IgD-negative memory B cell (primary cell): Measurements from ENCODE around the gene PIK3R6. TPM values are rescaled to one million over a fixed set of nuclear protein-coding genes. Genes with fewer than 3 reads are reported as not detected.
A peak's percentile ranks its signal among the peaks of the same experiment; 100 is the strongest.

ENCODE experiments used
- H3K27ac Mint-ChIP-seq, 3 donors: one replicate each; pipeline ENCODE4 v1.8.0; 2020 to 2022; ENCODE audit warnings: mild to moderate bottlenecking in 3 of 3, mixed read lengths in 3 of 3, moderate library complexity in 1 of 3
- H3K27me3 Mint-ChIP-seq: one replicate; pipeline ENCODE4 v1.8.0; 2021; ENCODE audit warnings: mixed read lengths
- H3K36me3 Mint-ChIP-seq: one replicate; pipeline ENCODE4 v1.8.0; 2020; ENCODE audit warnings: mild to moderate bottlenecking, mixed read lengths
- H3K4me1 Mint-ChIP-seq, 3 donors: one replicate each; pipeline ENCODE4 v1.8.0; 2020 to 2022; ENCODE audit warnings: mixed read lengths in 3 of 3, mild to moderate bottlenecking in 1 of 3
- H3K4me3 Mint-ChIP-seq, 4 donors: one replicate each; pipeline ENCODE4 v1.8.0; 2020 to 2022; ENCODE audit warnings: mild to moderate bottlenecking in 4 of 4, mixed read lengths in 4 of 4, moderate library complexity in 3 of 4
- H3K9me3 Mint-ChIP-seq, 3 donors: one replicate each; pipeline ENCODE4 v1.8.0; 2020 to 2021; ENCODE audit warnings: mixed read lengths in 3 of 3, mild to moderate bottlenecking in 1 of 3
- polyA plus RNA-seq: library from polyadenylated mRNA; unstranded; fragments of 300-500 nt; fragmentation: Illumina TruSeq; gene quantifications from one replicate; pipeline ENCODE4 v1.2.3, GENCODE V29; 2021

The PIK3R6 gene
- polyA plus RNA-seq, 1 donor from 2014 or later = 7.7 TPM

DNA sequence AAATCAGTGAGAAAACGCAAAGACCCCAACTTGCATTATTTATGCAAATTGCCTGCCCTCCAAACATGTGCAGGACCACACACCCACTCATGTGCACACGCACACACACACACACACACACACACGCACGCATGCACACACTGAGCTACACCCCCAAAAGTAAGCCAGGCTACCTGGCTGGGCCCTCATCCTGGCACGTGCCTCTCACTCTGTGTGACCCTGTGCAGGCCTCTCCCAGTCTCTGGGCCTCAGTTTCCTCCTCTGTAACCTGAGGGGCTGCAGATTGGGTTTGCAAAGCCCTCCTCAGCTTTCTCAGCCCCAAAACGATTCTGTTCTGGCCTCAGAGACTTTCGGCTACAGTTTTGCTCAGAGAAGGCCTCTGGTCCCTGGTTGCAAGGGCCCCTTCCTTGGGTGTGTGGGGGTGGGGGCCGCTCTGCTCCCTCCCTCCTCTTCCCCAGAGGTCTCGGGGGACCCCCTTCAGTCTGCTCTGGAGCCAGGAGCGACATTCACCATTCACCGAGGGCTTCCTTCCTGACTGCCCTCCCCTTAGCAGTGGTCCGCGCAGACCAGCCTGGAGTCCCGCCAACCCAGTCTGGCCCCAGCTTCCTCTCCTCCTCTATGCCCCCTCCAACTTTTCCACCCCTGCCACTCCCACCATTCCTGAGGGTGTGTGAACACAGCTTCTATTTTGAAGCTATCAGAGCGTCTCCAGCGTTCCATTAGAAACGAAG lies 5.4 kb upstream of the PIK3R6 start:
- Mint-ChIP-seq H3K4me3 (no peak overlapping the region), H3K36me3 (peaks cover 5% of the 10 kb centered on the region), H3K27ac (peak overlapping the region; percentile 23 to 62 (median 50)), H3K27me3 (no peaks in the 10 kb centered on the region), H3K4me1 (peaks cover 3 to 15% (median 10%) of the 10 kb centered on the region in 3 donors), H3K9me3 (peaks cover 0 to 1% (median 0%) of the 10 kb centered on the region in 3 donors)

DNA sequence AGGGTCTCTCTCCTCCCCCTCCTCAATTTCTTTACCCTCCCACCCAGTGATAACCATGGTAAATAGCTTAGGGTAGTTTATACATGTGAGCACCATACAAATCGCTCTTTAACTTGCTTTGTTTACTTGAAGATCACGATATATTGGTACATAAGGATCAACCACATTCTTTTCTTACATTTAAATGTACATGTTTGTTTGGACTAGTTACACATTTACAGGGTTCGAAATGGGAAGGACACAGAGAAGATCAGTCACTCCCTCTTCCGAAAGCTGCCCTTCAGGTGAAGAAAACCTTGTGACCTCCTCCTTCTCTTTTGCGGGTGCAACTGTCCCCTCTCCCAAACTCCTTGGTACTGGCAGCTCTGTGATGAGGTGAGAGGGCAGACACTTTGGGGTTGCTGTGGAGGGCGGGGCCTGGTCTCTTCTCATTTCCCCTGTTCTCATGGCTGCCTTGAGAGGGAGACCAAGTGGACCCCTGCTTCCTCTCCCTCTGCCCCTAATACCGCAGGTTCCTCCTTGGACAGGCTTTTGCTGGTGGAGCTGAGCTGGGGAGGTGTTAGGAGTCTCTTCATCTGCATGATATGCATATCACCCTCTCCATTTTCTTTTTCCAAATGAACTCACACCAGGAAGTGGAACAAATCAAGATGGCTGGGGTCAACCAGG lies 4.7 kb upstream of the PIK3R6 start:
- H3K9me3 Mint-ChIP-seq = peaks cover 0 to 1% (median 0%) of the 10 kb centered on the region in 3 donors
- H3K4me1 Mint-ChIP-seq = peaks cover 10 to 18% (median 16%) of the 10 kb centered on the region in 3 donors
- no peaks in the 10 kb centered on the region for H3K27me3 Mint-ChIP-seq
- peaks cover 5% of the 10 kb centered on the region for H3K36me3 Mint-ChIP-seq
- no peak overlapping the region for H3K4me3 Mint-ChIP-seq
- peak overlapping the region in 2 of 3 donors; percentile 23 to 27 for H3K27ac Mint-ChIP-seq

DNA sequence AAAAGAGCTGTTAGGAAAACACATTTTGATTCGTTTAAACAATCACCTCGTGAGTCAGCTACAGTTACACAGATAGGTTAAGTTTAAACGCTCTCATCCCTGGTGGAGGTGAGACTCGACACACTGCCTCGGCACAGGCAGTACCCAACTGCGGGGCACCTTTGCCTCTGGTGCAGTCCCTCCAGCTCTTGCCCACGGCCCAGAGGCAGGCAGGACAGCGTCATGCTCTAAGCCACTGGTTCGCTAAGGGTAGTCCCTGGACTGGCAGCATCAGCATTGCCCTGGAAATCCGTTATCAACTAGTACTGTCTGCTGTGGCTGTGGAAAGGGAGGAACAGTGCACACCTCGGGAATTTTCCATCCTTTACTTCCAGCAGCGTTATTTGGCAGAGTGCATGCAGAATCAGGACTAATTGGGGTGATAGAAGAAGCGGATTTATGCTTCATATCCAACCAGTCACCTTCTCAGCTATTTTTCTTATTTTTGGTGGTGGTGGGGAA lies 3.7 kb upstream of the PIK3R6 start:
- H3K9me3 Mint-ChIP-seq = peaks cover 0 to 1% (median 0%) of the 10 kb centered on the region in 3 donors
- H3K36me3 Mint-ChIP-seq = peaks cover 2% of the 10 kb centered on the region
- H3K4me3 Mint-ChIP-seq = no peak overlapping the region
- H3K27me3 Mint-ChIP-seq = no peaks in the 10 kb centered on the region
- no peak overlapping the region for H3K27ac Mint-ChIP-seq
- peaks cover 17 to 24% (median 21%) of the 10 kb centered on the region in 3 donors for H3K4me1 Mint-ChIP-seq

DNA sequence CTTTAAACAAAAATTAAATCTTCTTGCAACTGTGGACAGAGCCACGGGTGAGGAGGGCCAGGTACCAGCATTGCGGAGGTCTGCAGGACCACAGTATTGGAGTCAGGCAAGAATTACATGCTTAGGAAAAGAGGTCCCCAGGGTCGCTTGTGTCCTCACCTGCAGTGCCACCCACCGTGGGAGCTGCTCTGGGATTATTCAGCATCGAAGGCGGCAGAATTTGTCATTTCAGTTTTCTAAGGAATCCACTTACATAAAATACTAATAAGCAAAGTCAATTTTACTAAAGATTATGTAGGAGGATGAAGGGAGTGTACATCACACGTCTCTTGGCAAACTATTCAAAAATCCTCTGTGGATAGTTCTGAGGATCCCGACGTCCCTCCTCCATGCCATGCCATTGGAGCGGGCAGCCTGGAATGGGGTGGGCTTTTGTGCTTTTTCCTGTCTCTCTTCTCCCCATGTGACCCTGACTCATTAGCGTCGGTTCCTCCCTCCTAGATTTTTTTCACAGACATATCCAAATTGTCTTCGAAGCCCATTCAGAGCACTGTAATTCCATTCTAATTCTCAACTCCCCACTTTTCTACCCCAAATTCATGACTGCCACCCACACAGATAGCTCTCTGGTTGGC lies 3.0 kb upstream of the PIK3R6 start:
- peaks cover 17 to 24% (median 21%) of the 10 kb centered on the region in 3 donors for H3K4me1 Mint-ChIP-seq
- H3K9me3 Mint-ChIP-seq = peaks cover 0 to 1% (median 0%) of the 10 kb centered on the region in 3 donors
- H3K27ac Mint-ChIP-seq = no peak overlapping the region
- H3K27me3 Mint-ChIP-seq = no peaks in the 10 kb centered on the region
- H3K36me3 Mint-ChIP-seq = peaks cover 2% of the 10 kb centered on the region
- H3K4me3 Mint-ChIP-seq = no peak overlapping the region

DNA sequence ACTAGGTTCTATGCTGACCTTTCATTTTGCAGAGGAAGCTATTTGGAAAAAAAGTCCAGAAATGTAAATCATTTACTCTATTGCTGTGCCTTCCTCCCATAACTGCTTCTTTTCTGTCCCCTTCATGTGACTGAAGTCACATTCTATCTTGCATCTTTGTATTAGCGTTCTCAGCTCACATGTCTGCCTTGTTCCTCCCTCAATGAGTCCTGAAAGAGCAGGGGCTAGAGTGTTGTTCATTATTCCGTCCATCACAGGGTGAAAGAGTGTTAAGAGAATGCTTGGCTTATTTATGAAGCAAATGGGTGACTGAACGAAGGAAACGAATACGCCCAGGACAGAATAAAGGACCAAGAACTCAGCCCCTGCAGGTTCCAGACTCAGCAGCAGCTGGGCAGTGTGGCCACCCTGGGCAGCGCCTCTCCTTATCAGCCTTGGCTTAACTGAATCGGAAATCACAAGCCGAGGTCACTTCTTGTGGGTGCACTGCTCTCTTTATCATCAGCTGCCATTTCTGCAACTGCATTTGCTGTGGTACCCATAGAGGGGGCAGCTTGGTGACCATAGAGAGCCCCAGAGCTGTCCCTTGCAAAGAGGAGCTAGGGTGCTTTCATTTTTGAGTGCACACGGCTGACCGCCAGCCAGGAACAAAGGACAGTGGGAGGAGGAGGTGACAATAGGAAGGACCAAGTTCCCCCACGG lies 1.8 kb upstream of the PIK3R6 start:
- H3K36me3 Mint-ChIP-seq = no peaks in the 10 kb centered on the region
- H3K27me3 Mint-ChIP-seq = no peaks in the 10 kb centered on the region
- peaks cover 0 to 1% (median 0%) of the 10 kb centered on the region in 3 donors for H3K9me3 Mint-ChIP-seq
- peaks cover 17 to 27% (median 19%) of the 10 kb centered on the region in 3 donors for H3K4me1 Mint-ChIP-seq
- peak overlapping the region in 1 of 3 donors; percentile 43 for H3K27ac Mint-ChIP-seq
- H3K4me3 Mint-ChIP-seq = peak overlapping the region in 1 of 4 donors; percentile 3

DNA sequence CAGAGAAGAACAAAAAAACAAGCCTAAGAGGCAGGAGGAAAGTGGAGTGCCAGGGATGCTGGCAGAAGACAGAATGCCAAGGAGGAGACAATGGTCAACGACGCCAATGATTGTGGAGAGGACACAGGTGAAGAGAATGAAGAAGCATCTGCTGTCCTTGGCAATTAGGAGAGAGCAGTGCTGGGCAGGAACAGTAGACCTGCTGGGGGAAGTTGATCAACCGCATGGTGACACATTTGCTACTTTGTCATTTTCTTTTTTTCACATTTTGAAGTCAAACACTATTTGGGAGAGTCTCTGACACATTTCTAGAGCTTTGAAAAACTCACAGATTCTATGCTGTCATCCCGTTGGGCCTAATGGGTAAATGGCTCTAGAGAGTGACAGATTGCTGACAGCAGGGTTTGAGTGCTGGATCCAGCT lies 1.1 kb upstream of the PIK3R6 start:
- Mint-ChIP-seq H3K27me3 (no peaks in the 10 kb centered on the region), H3K27ac (peak overlapping the region in 1 of 3 donors; percentile 54), H3K36me3 (no peaks in the 10 kb centered on the region), H3K9me3 (peaks cover 0 to 1% (median 0%) of the 10 kb centered on the region in 3 donors), H3K4me1 (peaks cover 17 to 24% (median 18%) of the 10 kb centered on the region in 3 donors), H3K4me3 (peak overlapping the region; percentile 3 to 63 (median 46))

DNA sequence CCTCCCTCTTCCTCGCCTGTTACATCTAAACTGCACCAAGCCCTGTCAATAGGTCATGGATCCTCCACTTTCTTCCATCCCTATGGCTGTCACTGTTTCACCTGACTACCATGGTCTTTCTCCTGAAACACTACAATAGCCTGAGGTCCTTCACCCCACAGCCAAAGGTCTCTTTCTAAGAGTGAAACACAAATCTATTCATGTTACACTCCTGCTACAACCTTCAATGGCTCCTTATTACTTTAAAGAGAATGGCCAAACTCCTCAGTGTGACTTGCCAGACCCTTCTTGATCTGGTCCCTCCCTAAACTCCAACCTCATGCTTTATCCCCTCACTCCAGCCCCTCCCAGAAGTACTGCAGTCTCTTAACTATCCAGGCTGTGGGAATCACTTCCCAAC lies 618 bp upstream of the PIK3R6 start:
- Mint-ChIP-seq H3K27ac (peak overlapping the region in 1 of 3 donors; percentile 54), H3K27me3 (no peaks in the 10 kb centered on the region), H3K4me1 (peaks cover 17 to 24% (median 18%) of the 10 kb centered on the region in 3 donors), H3K9me3 (peaks cover 0 to 1% (median 0%) of the 10 kb centered on the region in 3 donors), H3K36me3 (no peaks in the 10 kb centered on the region), H3K4me3 (peak overlapping the region; percentile 62 to 97 (median 90))

DNA sequence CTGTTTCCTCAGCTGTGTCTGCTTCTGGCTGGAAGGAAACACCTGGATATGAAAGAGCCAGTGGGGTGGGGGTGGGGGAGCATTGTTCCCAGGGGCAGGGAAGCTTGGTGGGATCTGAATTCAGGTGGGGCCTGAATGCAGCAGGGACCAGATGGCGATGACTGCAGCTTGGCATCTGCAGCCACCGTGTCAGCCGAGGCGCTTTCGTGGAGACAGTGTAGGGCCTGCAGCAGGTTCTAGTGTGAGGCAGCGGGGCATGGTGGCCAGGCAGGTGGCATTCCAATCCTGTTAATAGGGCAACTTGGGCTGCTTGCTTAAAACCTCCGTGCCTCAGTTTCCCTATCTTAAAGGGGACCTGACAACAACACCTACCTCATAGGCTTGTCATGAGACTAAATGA lies 1.7 kb downstream of the PIK3R6 start:
- Mint-ChIP-seq H3K9me3 (peaks cover 0 to 1% (median 0%) of the 10 kb centered on the region in 3 donors), H3K27ac (no peak overlapping the region)

DNA sequence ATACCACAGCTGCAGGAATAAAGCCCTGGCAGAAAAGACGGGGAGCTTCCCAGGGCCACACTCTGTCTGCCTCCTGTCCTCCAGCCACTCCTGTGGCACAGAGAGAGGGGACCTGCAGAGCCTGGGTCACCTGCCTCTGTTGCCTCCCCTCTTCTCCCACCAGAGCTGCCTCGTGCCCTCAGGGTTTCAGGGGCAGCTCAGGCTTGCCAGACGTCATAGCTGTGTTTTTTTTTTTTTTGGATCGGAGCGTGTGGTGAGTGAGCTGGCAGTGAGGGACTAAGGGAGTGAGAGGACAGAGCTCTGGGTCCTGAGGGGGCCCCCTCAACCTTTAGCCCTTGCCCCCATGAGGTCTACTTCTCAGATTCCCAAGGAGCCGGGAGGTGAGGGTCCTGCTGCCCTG lies 2.1 kb downstream of the PIK3R6 start:
- no peaks in the 10 kb centered on the region for H3K27me3 Mint-ChIP-seq
- H3K9me3 Mint-ChIP-seq = no peaks in the 10 kb centered on the region
- H3K4me1 Mint-ChIP-seq = peaks cover 25 to 36% (median 31%) of the 10 kb centered on the region in 3 donors
- H3K4me3 Mint-ChIP-seq = no peak overlapping the region
- H3K36me3 Mint-ChIP-seq = no peaks in the 10 kb centered on the region
- H3K27ac Mint-ChIP-seq = peak overlapping the region in 1 of 3 donors; percentile 50

More for the DNA sequence above, 1.7 kb downstream of the PIK3R6 start:
- H3K27me3 Mint-ChIP-seq = no peaks in the 10 kb centered on the region
- peaks cover 25 to 36% (median 31%) of the 10 kb centered on the region in 3 donors for H3K4me1 Mint-ChIP-seq
- H3K36me3 Mint-ChIP-seq = no peaks in the 10 kb centered on the region
- peak overlapping the region in 2 of 4 donors; percentile 22 to 66 for H3K4me3 Mint-ChIP-seq

DNA sequence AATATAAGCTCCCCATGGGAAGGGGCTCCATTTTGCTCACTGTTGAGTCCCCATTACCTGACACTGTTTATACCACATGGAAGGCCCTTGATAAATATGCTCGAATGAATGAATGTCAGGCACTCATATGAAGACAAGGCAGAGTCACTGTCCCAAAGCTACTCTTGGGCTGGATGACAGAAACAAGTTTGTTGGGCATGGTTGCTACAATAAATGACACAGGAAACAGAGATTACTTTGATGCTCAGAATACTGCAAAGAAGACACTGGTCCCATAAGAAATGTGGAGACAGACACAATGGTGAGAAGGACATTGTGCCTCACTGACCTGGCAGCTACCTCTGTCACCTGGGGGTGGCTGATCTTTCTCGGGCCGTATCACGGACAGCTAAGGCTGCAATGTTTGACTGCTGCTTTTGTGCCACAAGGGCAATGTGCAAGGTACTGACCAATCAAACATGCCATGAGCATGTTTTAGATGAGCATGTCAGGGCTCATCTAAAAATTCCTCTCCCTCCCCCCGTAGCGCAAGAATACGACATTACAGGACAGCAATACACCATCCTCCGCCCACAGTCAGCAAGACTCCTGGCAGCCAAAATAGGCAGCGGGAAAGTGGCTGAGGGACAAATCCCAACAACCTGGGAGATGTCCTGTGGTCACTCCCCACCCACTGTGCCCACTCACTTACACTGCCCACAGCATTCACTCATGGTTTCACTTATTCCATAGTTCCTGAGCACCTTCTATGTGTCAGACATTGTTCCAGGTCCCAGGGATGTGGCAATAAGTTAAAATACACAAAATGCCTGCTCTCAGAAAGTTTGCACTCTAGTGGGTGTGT lies 5.0 kb downstream of the PIK3R6 start:
- peak overlapping the region in 1 of 3 donors; percentile 26 for H3K27ac Mint-ChIP-seq
- peaks cover 32 to 44% (median 38%) of the 10 kb centered on the region in 3 donors for H3K4me1 Mint-ChIP-seq
- no peaks in the 10 kb centered on the region for H3K9me3 Mint-ChIP-seq
- H3K27me3 Mint-ChIP-seq = no peaks in the 10 kb centered on the region
- H3K36me3 Mint-ChIP-seq = no peaks in the 10 kb centered on the region
- no peak overlapping the region for H3K4me3 Mint-ChIP-seq

DNA sequence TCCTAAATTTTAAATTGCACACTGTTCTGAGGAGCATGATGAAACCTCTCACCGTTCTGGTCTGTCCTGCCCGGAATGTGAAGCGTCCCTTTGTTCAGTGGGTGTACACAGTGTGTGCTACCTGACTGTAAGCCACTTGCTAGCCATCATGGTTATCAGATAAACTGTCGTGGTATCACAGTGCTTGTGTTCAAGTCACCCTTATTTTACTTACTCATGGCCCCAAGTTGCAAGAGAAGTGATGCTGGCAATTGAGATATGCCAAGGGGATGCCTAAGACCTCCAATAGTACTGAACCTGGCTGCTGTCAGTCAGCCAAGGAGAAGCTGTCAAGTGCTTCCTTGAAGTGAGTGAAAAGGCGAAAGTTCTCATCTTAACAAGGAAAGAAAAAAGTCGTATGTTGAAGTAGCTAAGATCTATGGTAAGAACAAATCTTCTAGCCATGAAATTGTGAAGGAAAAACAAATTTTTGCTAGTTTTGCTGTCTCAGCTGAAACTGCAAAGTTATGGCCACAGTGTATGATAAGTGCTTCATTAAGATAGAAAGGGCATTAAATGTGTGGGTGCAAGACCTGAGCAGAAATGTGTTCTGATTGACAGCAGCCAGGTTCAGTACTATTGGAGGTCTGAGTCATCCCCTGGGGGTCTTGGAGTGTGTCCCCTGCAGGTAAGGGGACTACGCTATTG lies 5.8 kb downstream of the PIK3R6 start:
- H3K27ac Mint-ChIP-seq = peak overlapping the region in 2 of 3 donors; percentile 44 to 48
- peak overlapping the region in 1 of 4 donors; percentile 35 for H3K4me3 Mint-ChIP-seq
- no peaks in the 10 kb centered on the region for H3K27me3 Mint-ChIP-seq
- H3K36me3 Mint-ChIP-seq = no peaks in the 10 kb centered on the region
- peaks cover 37 to 44% (median 38%) of the 10 kb centered on the region in 3 donors for H3K4me1 Mint-ChIP-seq
- no peaks in the 10 kb centered on the region for H3K9me3 Mint-ChIP-seq

DNA sequence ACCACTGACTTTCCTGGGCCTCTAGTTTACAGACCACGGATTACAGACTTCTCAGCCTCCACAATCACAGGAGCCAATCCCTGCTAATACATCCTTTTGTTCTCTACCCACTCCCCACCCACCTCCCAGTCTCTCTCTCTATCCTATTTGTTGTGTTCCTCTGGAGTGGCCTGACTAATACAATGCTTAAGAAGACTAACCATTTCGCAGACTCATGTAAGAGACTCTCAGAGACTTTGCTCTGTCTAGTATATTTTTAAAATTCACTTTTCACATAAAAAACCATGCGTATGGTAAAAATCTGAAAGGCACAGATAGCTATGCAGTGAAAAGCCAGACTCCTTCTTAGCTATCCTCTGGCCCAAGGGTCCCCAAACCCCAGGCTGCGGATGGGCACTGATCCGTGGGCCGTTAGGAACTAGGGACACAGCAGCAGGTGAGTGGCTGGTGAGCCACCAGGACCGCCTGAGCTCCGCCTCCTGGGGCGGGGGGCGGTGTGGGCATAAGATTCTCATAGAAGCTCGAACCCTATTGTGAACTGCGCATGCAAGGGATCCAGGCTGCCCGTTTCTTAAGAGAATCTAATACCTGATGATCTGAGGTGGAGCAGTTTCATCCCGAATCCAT lies 7.6 kb downstream of the PIK3R6 start:
- Mint-ChIP-seq H3K4me3 (peak overlapping the region in 2 of 4 donors; percentile 5 to 13), H3K4me1 (peaks cover 41 to 54% (median 50%) of the 10 kb centered on the region in 3 donors)

More for the DNA sequence above, 7.6 kb downstream of the PIK3R6 start:
- H3K27me3 Mint-ChIP-seq = no peaks in the 10 kb centered on the region
- peak overlapping the region in 1 of 3 donors; percentile 41 for H3K27ac Mint-ChIP-seq
- no peaks in the 10 kb centered on the region for H3K9me3 Mint-ChIP-seq
- no peaks in the 10 kb centered on the region for H3K36me3 Mint-ChIP-seq
